BE2C (cell line): ENCODE results near the gene ETFRF1.

Experiments
- DNase-seq: peaks from one replicate; pipeline ENCODE4 v3.0.0-alpha.2; 2020
- H3K27me3 ChIP-seq: fragments of 250-450 bp; sonication (Bioruptor Pico); 2 replicates; pipeline ENCODE4 v1.5.1; 2020; ENCODE audit warnings: mild to moderate bottlenecking
- H3K36me3 ChIP-seq: fragments of 250-450 bp; sonication (Bioruptor Pico); 2 replicates; pipeline ENCODE4 v1.5.1; 2020; ENCODE audit warnings: mild to moderate bottlenecking
- H3K4me1 ChIP-seq: fragments of 250-450 bp; sonication (Bioruptor Pico); 2 replicates; pipeline ENCODE4 v1.5.1; 2020
- H3K4me3 ChIP-seq: 2 replicates; pipeline ENCODE4 v1.5.1; 2011; ENCODE audit warnings: low read depth, low read length
- H3K9me3 ChIP-seq: fragments of 250-450 bp; sonication (Bioruptor Pico); 2 replicates; pipeline ENCODE4 v1.5.1; 2020
- TF ChIP-seq, protein P1 (sequence below): IDR thresholded peaks from 2 replicates; pipeline ENCODE4 v1.5.1; 2012; ENCODE audit warnings: mild to moderate bottlenecking, low read depth, low read length

ETFRF1 gene

GRCh38 chr12:25187781-25188180, 7.3 kb upstream of the ETFRF1 start:
- Histone ChIP-seq H3K4me3 (no peak overlapping the region), H3K4me1 (no peaks in the 10 kb centered on the region), H3K36me3 (no peaks in the 10 kb centered on the region), H3K27me3 (no peaks in the 10 kb centered on the region), H3K9me3 (no peaks in the 10 kb centered on the region)
- TF ChIP-seq, protein P1, sequence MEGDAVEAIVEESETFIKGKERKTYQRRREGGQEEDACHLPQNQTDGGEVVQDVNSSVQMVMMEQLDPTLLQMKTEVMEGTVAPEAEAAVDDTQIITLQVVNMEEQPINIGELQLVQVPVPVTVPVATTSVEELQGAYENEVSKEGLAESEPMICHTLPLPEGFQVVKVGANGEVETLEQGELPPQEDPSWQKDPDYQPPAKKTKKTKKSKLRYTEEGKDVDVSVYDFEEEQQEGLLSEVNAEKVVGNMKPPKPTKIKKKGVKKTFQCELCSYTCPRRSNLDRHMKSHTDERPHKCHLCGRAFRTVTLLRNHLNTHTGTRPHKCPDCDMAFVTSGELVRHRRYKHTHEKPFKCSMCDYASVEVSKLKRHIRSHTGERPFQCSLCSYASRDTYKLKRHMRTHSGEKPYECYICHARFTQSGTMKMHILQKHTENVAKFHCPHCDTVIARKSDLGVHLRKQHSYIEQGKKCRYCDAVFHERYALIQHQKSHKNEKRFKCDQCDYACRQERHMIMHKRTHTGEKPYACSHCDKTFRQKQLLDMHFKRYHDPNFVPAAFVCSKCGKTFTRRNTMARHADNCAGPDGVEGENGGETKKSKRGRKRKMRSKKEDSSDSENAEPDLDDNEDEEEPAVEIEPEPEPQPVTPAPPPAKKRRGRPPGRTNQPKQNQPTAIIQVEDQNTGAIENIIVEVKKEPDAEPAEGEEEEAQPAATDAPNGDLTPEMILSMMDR, result no peak
- no peak for DNase-seq

DNA sequence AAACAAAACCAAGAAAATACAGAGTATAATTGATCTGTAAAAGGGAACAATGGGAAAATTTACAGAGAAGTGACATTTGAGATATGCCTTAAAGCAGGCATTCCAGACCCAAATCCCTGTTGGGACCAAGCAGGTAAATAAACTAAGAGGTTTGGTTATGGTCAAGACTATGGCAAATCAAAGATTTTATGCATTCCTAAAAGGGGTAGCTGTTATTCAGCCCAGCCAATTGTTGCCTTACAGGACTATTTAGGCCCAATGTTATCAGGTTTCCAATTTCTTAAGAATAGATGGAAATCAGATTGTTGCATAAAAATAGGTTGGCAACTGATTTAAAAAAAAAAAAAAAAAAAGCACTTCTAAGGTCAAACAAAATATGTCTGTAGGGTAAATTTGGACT, 5.4 kb upstream of the ETFRF1 start:
- DNase-seq, result no peak
- Histone ChIP-seq H3K9me3 (no peaks in the 10 kb centered on the region), H3K36me3 (no peaks in the 10 kb centered on the region), H3K4me3 (no peak overlapping the region), H3K4me1 (no peaks in the 10 kb centered on the region), H3K27me3 (no peaks in the 10 kb centered on the region)
- TF ChIP-seq, protein P1, result no peak

DNA sequence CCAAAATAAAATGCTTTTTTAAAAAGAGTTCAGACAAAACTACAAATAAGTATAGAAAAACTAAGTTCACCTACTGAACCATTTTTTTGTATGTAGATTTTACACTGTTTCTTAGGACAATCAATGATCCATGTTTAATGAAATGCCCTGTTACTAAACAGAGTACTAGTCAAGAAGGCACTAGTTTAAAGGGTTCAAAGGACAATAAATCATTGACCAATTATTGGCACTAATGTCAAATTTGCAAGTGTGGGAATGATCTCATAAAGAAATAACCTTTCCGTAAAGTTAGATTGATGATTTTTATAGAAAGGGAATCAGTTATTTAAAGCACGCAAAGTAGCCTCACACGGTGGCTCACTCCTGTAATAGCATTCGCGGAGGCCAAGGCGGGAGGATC, 4.2 kb upstream of the ETFRF1 start:
- no peak overlapping the region for H3K4me3 ChIP-seq
- DNase-seq, result no peak
- H3K4me1 ChIP-seq, result no peaks in the 10 kb centered on the region
- no peaks in the 10 kb centered on the region for H3K27me3 ChIP-seq
- H3K36me3 ChIP-seq, result no peaks in the 10 kb centered on the region
- no peaks in the 10 kb centered on the region for H3K9me3 ChIP-seq
- TF ChIP-seq, protein P1, result no peak

DNA sequence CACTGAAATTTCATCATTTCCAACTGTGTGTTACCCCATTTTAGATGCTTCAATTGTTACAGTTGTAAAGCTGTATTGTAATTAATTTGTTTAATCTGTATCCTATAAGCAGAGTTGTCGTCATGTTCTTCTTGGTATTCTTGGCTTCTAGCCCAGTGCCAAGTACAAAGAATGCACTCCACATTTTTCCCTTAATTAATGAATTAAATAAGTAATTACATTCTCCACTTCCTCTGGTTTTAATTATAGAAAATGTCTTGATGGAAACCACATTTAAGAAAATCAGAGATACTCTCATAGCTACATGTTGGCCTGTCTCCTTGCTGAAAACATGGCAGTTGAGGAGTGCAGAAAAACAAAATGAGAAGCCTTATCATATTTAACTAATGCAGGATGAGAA, 823 bp upstream of the ETFRF1 start:
- TF ChIP-seq, protein P1, result no peak
- Histone ChIP-seq H3K27me3 (no peaks in the 10 kb centered on the region), H3K4me1 (no peaks in the 10 kb centered on the region), H3K9me3 (no peaks in the 10 kb centered on the region), H3K4me3 (no peak overlapping the region), H3K36me3 (no peaks in the 10 kb centered on the region)
- no peak for DNase-seq

- Histone ChIP-seq H3K4me1 (no peaks in the 10 kb centered on the region), H3K27me3 (no peaks in the 10 kb centered on the region), H3K36me3 (no peaks in the 10 kb centered on the region), H3K9me3 (no peaks in the 10 kb centered on the region), H3K4me3 (peak overlapping the region; percentile 64)
- no peak for DNase-seq
- TF ChIP-seq, protein P1, result no peak
Measured at GRCh38 chr12:25194722-25195055, 348 bp upstream of the ETFRF1 start.

DNA sequence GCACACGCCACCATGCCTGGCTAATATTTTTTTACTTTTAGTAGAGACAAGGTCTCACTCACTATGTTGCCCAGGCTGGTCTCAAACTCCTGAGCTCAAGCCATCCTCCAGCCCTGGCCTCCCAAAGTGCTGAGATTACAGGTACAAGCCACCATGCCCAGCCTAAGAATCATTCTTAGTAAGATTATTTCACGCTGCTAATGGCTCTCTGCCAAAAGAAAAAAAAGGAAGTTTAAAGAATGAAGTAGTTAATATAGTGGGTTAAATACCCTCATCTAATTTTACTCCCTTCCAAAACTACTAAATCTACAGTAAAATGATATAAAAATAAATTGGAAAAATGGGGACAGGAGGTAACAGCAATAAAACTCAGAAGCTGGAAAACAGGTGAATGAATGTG, 2.6 kb downstream of the ETFRF1 start:
- DNase-seq, result no peak
- Histone ChIP-seq H3K4me3 (no peak overlapping the region), H3K4me1 (no peaks in the 10 kb centered on the region; the same call in 1 of the 2 replicates), H3K9me3 (no peaks in the 10 kb centered on the region), H3K27me3 (no peaks in the 10 kb centered on the region), H3K36me3 (no peaks in the 10 kb centered on the region)
- TF ChIP-seq, protein P1, result no peak
